Transverse colon (tissue), 4 donors: Measurements from ENCODE around the gene ALDH1A1. TPM values are rescaled to one million over a fixed set of nuclear protein-coding genes. Genes with fewer than 3 reads are reported as not detected.

Experiments
- DNase-seq: peaks from one replicate; pipeline ENCODE4 v3.0.0-alpha.2; 2019
- H3K27ac ChIP-seq, 4 donors: fragments of 200-600 bp; sonication (generic); 2 replicates each; pipeline ENCODE4 v1.5.1; 2016 to 2018; ENCODE audit warnings: inconsistent platforms in 4 of 4
- H3K27me3 ChIP-seq: fragments of 200-600 bp; sonication (generic); 2 replicates; pipeline ENCODE4 v1.5.1; 2017; ENCODE audit warnings: inconsistent platforms
- H3K36me3 ChIP-seq, 4 donors: fragments of 200-600 bp; sonication (generic); 2 replicates each; pipeline ENCODE4 v1.5.1; 2017 to 2019; ENCODE audit warnings: inconsistent platforms in 4 of 4
- H3K4me1 ChIP-seq, 4 donors: fragments of 200-600 bp; sonication (generic); 2 replicates each; pipeline ENCODE4 v1.5.1; 2017 to 2020; ENCODE audit warnings: inconsistent platforms in 4 of 4
- H3K4me3 ChIP-seq, 4 donors: fragments of 200-600 bp; sonication (generic); 1 replicate in 1 of 4; 2 replicates in 3 of 4; pipeline versions ENCODE4 v1.5.1 to v1.6.1; 2017 to 2019; ENCODE audit warnings: inconsistent platforms in 4 of 4
- H3K9me3 ChIP-seq, 2 donors: fragments of 200-600 bp; sonication (generic); 2 replicates each; pipeline ENCODE4 v1.5.1; 2017 to 2019; ENCODE audit warnings: inconsistent platforms in 2 of 2
- CTCF ChIP-seq, 5 experiments: fragments of 200-600 bp in 3 of 5; fragments of 450-650 bp in 2 of 5; sonication (generic) in 3 of 5; IDR thresholded peaks; 1 replicate in 2 of 5; 2 replicates in 3 of 5; pipeline ENCODE4 v1.5.1; 2016 to 2017; ENCODE audit warnings: antibody characterized with exemption in 5 of 5, inconsistent platforms in 3 of 5, mild to moderate bottlenecking in 2 of 5, moderate library complexity in 1 of 5
- EP300 ChIP-seq: sonication (generic); formaldehyde crosslinking; IDR thresholded peaks from one replicate; pipeline ENCODE4 v1.6.1; 2017; ENCODE audit warnings: antibody characterized with exemption, low read depth
- POLR2A ChIP-seq: fragments of 450-650 bp; IDR thresholded peaks from one replicate; pipeline ENCODE4 v1.6.1; 2016; ENCODE audit warnings: antibody characterized with exemption, mild to moderate bottlenecking, moderate library complexity
- POLR2AphosphoS5 ChIP-seq, 3 donors: sonication (generic); formaldehyde crosslinking; IDR thresholded peaks; one replicate each; pipeline ENCODE4 v1.6.1; 2016; ENCODE audit warnings: antibody characterized with exemption in 3 of 3
- WGBS, 2 donors: methylation state at CpG; one replicate each; pipeline ENCODE4 v1.1.5; 2018; ENCODE audit warnings: low coverage in 1 of 2; 5-methylcytosine and 5-hydroxymethylcytosine counted together
- in situ Hi-C, 4 donors: fragments of 200-750 bp; cut with MboI; loops; one replicate each; pipeline versions ENCODE4 v1.15.0 to v1.15.1; 2017; ENCODE audit warnings: low sequenced_read_pairs in 3 of 4, low pct_ligation_motif_present in 1 of 4, low pct_unique_long_range_greater_than_20kb in 1 of 4
- intact Hi-C: fragments of 100-400 bp; cut with DNase I; formaldehyde crosslinking; loops from one replicate; pipeline ENCODE4 v1.15.1; 2023; ENCODE audit warnings: low total_unique reads
- total RNA-seq, 4 donors: library from RNA; depleted of rRNA; stranded (reverse); fragments of >200 nt; gene quantifications; one replicate each; pipeline ENCODE4 v1.1.0, GENCODE V29; 2016

The ALDH1A1 gene
- total RNA-seq, 4 donors from 2014 or later = 76.3 to 566 (median 288) TPM

DNA sequence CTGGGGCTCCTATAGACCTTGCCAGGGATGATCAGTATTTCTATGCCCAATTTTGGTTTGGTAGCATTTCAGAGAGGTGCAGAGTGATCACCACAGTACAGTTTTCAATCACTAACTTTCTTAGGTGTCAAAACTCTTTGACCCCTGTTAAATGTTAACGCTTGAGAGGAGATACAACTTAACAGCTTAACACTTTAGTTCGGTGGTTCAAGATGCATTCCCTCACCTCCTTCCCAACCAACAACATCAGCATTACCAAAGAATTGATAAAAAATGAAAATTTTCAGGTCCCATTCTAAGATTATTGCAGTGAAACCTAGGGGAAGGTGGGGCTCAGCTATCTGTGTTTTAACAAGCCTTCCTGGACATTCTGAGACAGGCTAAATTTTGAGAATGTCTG, 16.2 kb downstream of the ALDH1A1 start:
- Histone ChIP-seq H3K27me3 (no peaks in the 10 kb centered on the region), H3K36me3 (peaks cover 0 to 8% (median 3%) of the 10 kb centered on the region in 4 donors), H3K4me1 (peaks cover 0 to 33% (median 7%) of the 10 kb centered on the region in 4 donors), H3K27ac (no peak overlapping the region), H3K4me3 (no peak overlapping the region), H3K9me3 (no peaks in the 10 kb centered on the region)
- no peak for DNase-seq
- in situ Hi-C loops (no loop called here), intact Hi-C loops (no loop called here)
- no peak for TF ChIP-seq EP300
- TF ChIP-seq POLR2AphosphoS5 (IDR thresholded peaks at IDR 0.05) = no peak
- TF ChIP-seq CTCF (IDR thresholded peaks at IDR 0.05) = no peak
- no peak for TF ChIP-seq POLR2A
- 43 to 77% methylated on average over 1 to 2 of the region's 2 CpGs for WGBS, 2 donors

- peaks cover 0 to 36% (median 9%) of the 10 kb centered on the region in 4 donors for H3K4me1 ChIP-seq
- intact Hi-C loops (no loop called here), in situ Hi-C loops (no loop called here)
- H3K4me3 ChIP-seq = no peak overlapping the region
- no peaks in the 10 kb centered on the region for H3K9me3 ChIP-seq
- H3K27me3 ChIP-seq = no peaks in the 10 kb centered on the region
- no peak overlapping the region for H3K27ac ChIP-seq
- no peak for DNase-seq
- WGBS, 2 donors = 82% methylated on average over 2 of the region's 2 CpGs
- TF ChIP-seq CTCF (IDR thresholded peaks at IDR 0.05) (no peak), POLR2AphosphoS5 (IDR thresholded peaks at IDR 0.05) (no peak), EP300 (no peak), POLR2A (no peak)
- H3K36me3 ChIP-seq = peaks cover 0 to 8% (median 3%) of the 10 kb centered on the region in 4 donors
These were observed 16.6 kb downstream of the ALDH1A1 start for GRCh38 chr9:72936266-72936665.

DNA sequence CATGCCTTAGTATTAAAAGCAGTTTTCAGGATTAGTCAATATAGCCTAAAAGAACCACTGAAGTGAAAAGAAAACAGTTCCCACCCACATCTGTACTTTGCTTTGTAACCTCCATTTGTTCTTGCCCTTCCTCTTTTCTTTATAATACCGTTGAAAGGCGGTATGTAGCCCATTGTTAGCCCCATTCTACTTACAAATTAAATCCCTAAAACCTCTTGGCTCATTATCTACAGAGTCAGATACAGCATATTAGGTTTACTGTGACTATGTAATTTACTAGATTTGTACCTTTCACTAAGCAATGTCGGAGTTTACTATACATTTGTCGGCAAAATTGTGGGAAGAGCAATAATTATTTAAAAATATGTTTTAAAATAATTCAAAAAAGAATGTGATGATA, 17.3 kb downstream of the ALDH1A1 start:
- TF ChIP-seq CTCF (IDR thresholded peaks at IDR 0.05) (no peak), POLR2A (no peak), POLR2AphosphoS5 (IDR thresholded peaks at IDR 0.05) (no peak), EP300 (no peak)
- 83% methylated on average over 4 of the region's 4 CpGs for WGBS, 2 donors
- peaks cover 0 to 10% (median 3%) of the 10 kb centered on the region in 4 donors for H3K36me3 ChIP-seq
- no peak for DNase-seq
- intact Hi-C loops (no loop called here), in situ Hi-C loops (no loop called here)
- no peak overlapping the region for H3K4me3 ChIP-seq
- H3K27ac ChIP-seq = no peak overlapping the region
- H3K4me1 ChIP-seq = peaks cover 0 to 36% (median 9%) of the 10 kb centered on the region in 4 donors
- no peaks in the 10 kb centered on the region for H3K9me3 ChIP-seq
- no peaks in the 10 kb centered on the region for H3K27me3 ChIP-seq

DNA sequence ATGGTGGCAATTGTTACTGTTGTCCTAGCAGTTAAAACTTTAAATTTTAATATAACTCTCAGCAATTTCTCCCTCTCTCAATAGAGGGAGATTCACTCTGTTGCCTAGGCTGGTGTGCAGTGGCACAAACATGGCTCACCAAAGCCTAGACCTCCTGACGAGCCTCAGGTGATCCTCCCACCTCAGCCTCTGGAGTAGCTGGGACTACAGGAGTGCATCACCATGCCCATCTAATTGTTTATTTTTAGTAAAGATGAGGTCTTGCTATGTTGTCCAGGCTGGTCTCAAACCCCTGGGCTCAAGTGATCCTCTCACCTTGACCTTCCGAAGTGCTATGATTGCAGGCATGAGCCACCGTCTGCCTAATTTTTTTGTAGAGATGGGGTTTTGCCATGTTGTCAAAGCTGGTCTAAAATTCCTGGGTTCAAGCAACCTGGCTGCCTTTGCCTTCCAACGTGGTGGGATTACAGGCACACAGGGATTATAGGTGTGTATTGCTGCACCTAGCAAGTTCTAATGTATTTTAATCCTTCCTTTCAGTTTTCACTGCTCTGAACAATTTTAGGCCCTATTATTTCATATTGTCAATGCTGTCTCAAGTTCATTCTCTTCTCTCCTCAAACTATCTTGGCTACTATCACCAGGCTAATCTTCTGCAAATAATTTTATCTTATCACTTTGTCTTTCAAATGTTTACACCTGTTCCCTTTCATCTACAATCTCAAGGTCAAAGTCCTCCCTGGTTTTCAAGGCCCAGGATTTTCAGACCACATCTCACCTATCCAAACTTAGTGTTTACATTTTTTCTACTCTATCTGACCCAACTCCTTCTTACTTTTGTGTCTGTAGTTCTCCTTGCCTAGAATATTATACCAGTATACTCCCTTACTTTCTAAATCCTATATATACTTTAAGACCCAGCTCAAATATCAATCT, 18.9 kb downstream of the ALDH1A1 start:
- in situ Hi-C loops (no loop called here), intact Hi-C loops (no loop called here)
- no peak for DNase-seq
- WGBS, 2 donors = 67 to 74% methylated on average over 2 to 4 of the region's 4 CpGs
- H3K27ac ChIP-seq = peak overlapping the region in 3 of 4 donors; percentile 10 to 16 (median 15)
- no peaks in the 10 kb centered on the region for H3K9me3 ChIP-seq
- peaks cover 0 to 36% (median 9%) of the 10 kb centered on the region in 4 donors for H3K4me1 ChIP-seq
- H3K27me3 ChIP-seq = no peaks in the 10 kb centered on the region
- TF ChIP-seq EP300 (no peak), POLR2AphosphoS5 (IDR thresholded peaks at IDR 0.05) (no peak), POLR2A (no peak), CTCF (IDR thresholded peaks at IDR 0.05) (no peak)
- H3K4me3 ChIP-seq = no peak overlapping the region
- H3K36me3 ChIP-seq = peaks cover 0 to 6% (median under 1%) of the 10 kb centered on the region in 4 donors
